GM23338 (cell line): Measurements from ENCODE around the gene EPG5. TPM values are rescaled to one million over a fixed set of nuclear protein-coding genes. Genes with fewer than 3 reads are reported as not detected.

Experiments
- ATAC-seq: fragments of 200-7000 bp; cut with Tn5 transposase; 3 replicates; pipeline ENCODE4 v1.9.1; 2020
- DNase-seq: peaks from one replicate; pipeline ENCODE4 v3.0.0-alpha.2; 2015; ENCODE audit warnings: low spot score
- H2AFZ ChIP-seq: fragments of 200-600 bp; sonication (generic); 2 replicates; pipeline ENCODE4 v1.8.0; 2016; ENCODE audit warnings: antibody characterized with exemption, mild to moderate bottlenecking, moderate library complexity
- H3F3A ChIP-seq: fragments of 200-600 bp; sonication (generic); replicated peaks from 2 replicates; pipeline ENCODE4 v1.8.0; 2017; ENCODE audit warnings: antibody characterized with exemption, mixed run types, low read depth
- H3K27ac ChIP-seq: fragments of 200-600 bp; sonication (generic); 2 replicates; pipeline ENCODE4 v1.6.1; 2016; ENCODE audit warnings: low read depth
- H3K27me3 ChIP-seq: fragments of 200-600 bp; sonication (generic); 2 replicates; pipeline ENCODE4 v1.8.0; 2016; ENCODE audit warnings: mild to moderate bottlenecking, mixed run types, moderate library complexity; ENCODE audit not compliant: insufficient read depth
- H3K36me3 ChIP-seq: fragments of 200-600 bp; sonication (generic); 2 replicates; pipeline ENCODE4 v1.8.0; 2016; ENCODE audit warnings: mild to moderate bottlenecking; ENCODE audit not compliant: insufficient read depth
- H3K4me1 ChIP-seq: fragments of 200-600 bp; sonication (generic); 2 replicates; pipeline ENCODE4 v1.8.0; 2016; ENCODE audit warnings: mild to moderate bottlenecking, moderate library complexity; ENCODE audit not compliant: insufficient read depth
- H3K4me2 ChIP-seq: fragments of 200-600 bp; sonication (generic); 2 replicates; pipeline ENCODE4 v1.7.1; 2017; ENCODE audit warnings: mixed run types
- H3K4me3 ChIP-seq: fragments of 200-600 bp; sonication (generic); 2 replicates; pipeline ENCODE4 v1.6.1; 2016; ENCODE audit warnings: mixed run types
- H3K79me2 ChIP-seq: fragments of 200-600 bp; sonication (generic); replicated peaks from 2 replicates; pipeline ENCODE4 v1.8.0; 2017; ENCODE audit warnings: mild to moderate bottlenecking; ENCODE audit not compliant: insufficient read depth
- H3K9me2 ChIP-seq: fragments of 200-600 bp; sonication (generic); 2 replicates; pipeline ENCODE4 v1.8.0; 2017; ENCODE audit not compliant: insufficient read depth
- H4K20me1 ChIP-seq: fragments of 200-600 bp; sonication (generic); replicated peaks from 2 replicates; pipeline ENCODE4 v1.8.0; 2017; ENCODE audit warnings: mild to moderate bottlenecking; ENCODE audit not compliant: insufficient read depth
- H3K27ac Mint-ChIP-seq: 2 replicates; pipeline ENCODE4 v1.8.0; 2020; ENCODE audit warnings: inconsistent platforms, mild to moderate bottlenecking, moderate library complexity, mixed read lengths
- H3K27me3 Mint-ChIP-seq: 3 replicates; pipeline ENCODE4 v1.8.0; 2022; ENCODE audit warnings: low read depth, mild to moderate bottlenecking, moderate library complexity, mixed read lengths, inconsistent platforms; ENCODE audit not compliant: insufficient read depth, poor library complexity
- H3K36me3 Mint-ChIP-seq: 3 replicates; pipeline ENCODE4 v1.8.0; 2021; ENCODE audit warnings: low read depth, mild to moderate bottlenecking, inconsistent platforms, moderate library complexity, mixed read lengths
- H3K4me1 Mint-ChIP-seq: 3 replicates; pipeline ENCODE4 v1.8.0; 2020; ENCODE audit warnings: mild to moderate bottlenecking, inconsistent platforms, mixed read lengths
- H3K4me3 Mint-ChIP-seq: 3 replicates; pipeline ENCODE4 v1.8.0; 2021; ENCODE audit warnings: moderate library complexity, mild to moderate bottlenecking, inconsistent platforms, mixed read lengths
- H3K9me3 Mint-ChIP-seq: 3 replicates; pipeline ENCODE4 v1.8.0; 2020; ENCODE audit warnings: moderate library complexity, mild to moderate bottlenecking, inconsistent platforms, mixed read lengths
- CREB1 ChIP-seq: fragments of 250-450 bp; sonication (Bioruptor Pico); IDR thresholded peaks from 2 replicates; pipeline ENCODE4 v1.5.0; 2020; ENCODE audit warnings: low read depth, mild to moderate bottlenecking, moderate library complexity
- ETS1 ChIP-seq: IDR thresholded peaks from 2 replicates; pipeline ENCODE4 v1.6.1; 2016; ENCODE audit warnings: antibody characterized with exemption
- EZH2 ChIP-seq: fragments of 200-600 bp; sonication (generic); IDR thresholded peaks from one replicate; pipeline ENCODE4 v1.8.0; 2017; ENCODE audit warnings: antibody characterized with exemption, mild to moderate bottlenecking, low read depth; ENCODE audit not compliant: unreplicated experiment
- EZH2phosphoT487 ChIP-seq: fragments of 200-600 bp; sonication (generic); IDR thresholded peaks from one replicate; pipeline ENCODE4 v1.8.1; 2018; ENCODE audit warnings: antibody characterized with exemption; ENCODE audit not compliant: unreplicated experiment
- JUNB ChIP-seq: IDR thresholded peaks from one replicate; pipeline ENCODE4 v1.6.1; 2016; ENCODE audit warnings: antibody characterized with exemption; ENCODE audit not compliant: unreplicated experiment
- NANOG ChIP-seq: IDR thresholded peaks from 2 replicates; pipeline ENCODE4 v1.6.1; 2016; ENCODE audit warnings: antibody characterized with exemption, borderline replicate concordance
- POLR2AphosphoS5 ChIP-seq: IDR thresholded peaks from 2 replicates; pipeline ENCODE4 v1.6.1; 2016; ENCODE audit warnings: antibody characterized with exemption, low read depth
- REST ChIP-seq: IDR thresholded peaks from one replicate; pipeline ENCODE4 v1.6.1; 2018; ENCODE audit warnings: antibody characterized with exemption; ENCODE audit not compliant: unreplicated experiment
- STAT1 ChIP-seq: IDR thresholded peaks from one replicate; pipeline ENCODE4 v1.6.1; 2016; ENCODE audit warnings: antibody characterized with exemption; ENCODE audit not compliant: unreplicated experiment
- ZNF114 ChIP-seq: fragments of 250-450 bp; sonication (Bioruptor Pico); IDR thresholded peaks from 2 replicates; pipeline ENCODE4 v1.5.0; 2020; ENCODE audit warnings: mild to moderate bottlenecking, moderate library complexity
- ZNF331 ChIP-seq: fragments of 250-450 bp; sonication (Bioruptor Pico); IDR thresholded peaks from 2 replicates; pipeline ENCODE4 v1.5.0; 2020; ENCODE audit warnings: low read depth, mild to moderate bottlenecking, moderate library complexity
- polyA plus RNA-seq: library from polyadenylated mRNA; unstranded; fragments of >200 nt; fragmentation: Nextera tagmentation; extraction: Ambion mirVana; gene quantifications from 2 replicates; pipeline ENCODE4 v1.2.1, GENCODE V29; 2016
- total RNA-seq: library from RNA; depleted of rRNA; stranded (reverse); fragments of >200 nt; shearing (Covaris generic); gene quantifications from 2 replicates; pipeline ENCODE4 v1.2.3, GENCODE V29; 2014
- TF ChIP-seq, protein P1 (sequence below): fragments of 250-450 bp; sonication (Bioruptor Pico); IDR thresholded peaks from 2 replicates; pipeline ENCODE4 v1.5.0; 2020; ENCODE audit warnings: mild to moderate bottlenecking, moderate library complexity
- TF ChIP-seq, protein P2 (sequence below), 2 experiments: fragments of 200-600 bp in 1 of 2; sonication (generic) in 1 of 2; conservative IDR thresholded peaks; 2 replicates each; pipeline versions ENCODE4 v1.5.1 to v1.6.1; 2016 to 2017; ENCODE audit warnings: antibody characterized with exemption in 2 of 2, low read depth in 2 of 2, mild to moderate bottlenecking in 2 of 2, moderate library complexity in 1 of 2

The EPG5 gene
- total and polyA plus RNA-seq, 2 experiments from 2014 or later: 4.1 to 29.2 TPM

DNA sequence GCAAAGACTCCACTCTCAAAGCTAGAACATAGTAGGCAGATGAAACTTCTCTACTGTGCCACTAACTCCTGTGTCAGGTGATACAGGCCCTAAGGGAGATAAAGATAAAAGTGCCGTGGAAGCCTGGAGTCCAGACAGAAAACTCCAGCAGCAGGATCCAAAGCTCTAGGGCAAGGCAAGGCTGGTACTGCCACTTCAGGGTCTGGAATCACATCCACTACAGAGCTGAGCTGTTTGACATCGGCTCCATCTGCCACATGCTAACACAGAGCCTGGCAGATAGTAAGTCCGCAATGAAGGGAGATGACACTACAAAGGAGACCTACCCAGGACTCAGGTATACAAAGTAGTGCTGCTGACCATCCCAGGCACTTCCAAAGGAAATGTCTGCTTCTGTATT is 34.4 kb downstream of the EPG5 start (continued):
- TF ChIP-seq EZH2: no peak
- TF ChIP-seq EZH2phosphoT487: no peak
- TF ChIP-seq CREB1 (CRISPR knock-in tag): no peak

GRCh38 chr18:45930963-45931362 is 36.2 kb downstream of the EPG5 start:
- Mint-ChIP-seq H3K27me3 (no peaks in the 10 kb centered on the region), H3K4me3 (no peak overlapping the region), H3K27ac (no peak overlapping the region), H3K4me1 (no peaks in the 10 kb centered on the region), H3K9me3 (no peaks in the 10 kb centered on the region), H3K36me3 (peaks cover 15% of the 10 kb centered on the region; the same call in 2 of the 3 replicates)
- Histone ChIP-seq H3K4me2 (no peak overlapping the region), H4K20me1 (no peaks in the 10 kb centered on the region; the same call in 1 of the 2 replicates), H3K36me3 (0 out of 2 replicates have a peak, but pooled peaks cover 3% of the 10 kb centered on the region), H3K4me1 (no peaks in the 10 kb centered on the region), H3F3A (no peaks in the 10 kb centered on the region), H3K79me2 (no peaks in the 10 kb centered on the region), H3K27ac (no peak overlapping the region), H2AFZ (no peak overlapping the region), H3K4me3 (no peak overlapping the region), H3K27me3 (no peaks in the 10 kb centered on the region), H3K9me2 (no peaks in the 10 kb centered on the region)
- DNase-seq: no peak
- no peak for ATAC-seq
- TF ChIP-seq, protein P1, sequence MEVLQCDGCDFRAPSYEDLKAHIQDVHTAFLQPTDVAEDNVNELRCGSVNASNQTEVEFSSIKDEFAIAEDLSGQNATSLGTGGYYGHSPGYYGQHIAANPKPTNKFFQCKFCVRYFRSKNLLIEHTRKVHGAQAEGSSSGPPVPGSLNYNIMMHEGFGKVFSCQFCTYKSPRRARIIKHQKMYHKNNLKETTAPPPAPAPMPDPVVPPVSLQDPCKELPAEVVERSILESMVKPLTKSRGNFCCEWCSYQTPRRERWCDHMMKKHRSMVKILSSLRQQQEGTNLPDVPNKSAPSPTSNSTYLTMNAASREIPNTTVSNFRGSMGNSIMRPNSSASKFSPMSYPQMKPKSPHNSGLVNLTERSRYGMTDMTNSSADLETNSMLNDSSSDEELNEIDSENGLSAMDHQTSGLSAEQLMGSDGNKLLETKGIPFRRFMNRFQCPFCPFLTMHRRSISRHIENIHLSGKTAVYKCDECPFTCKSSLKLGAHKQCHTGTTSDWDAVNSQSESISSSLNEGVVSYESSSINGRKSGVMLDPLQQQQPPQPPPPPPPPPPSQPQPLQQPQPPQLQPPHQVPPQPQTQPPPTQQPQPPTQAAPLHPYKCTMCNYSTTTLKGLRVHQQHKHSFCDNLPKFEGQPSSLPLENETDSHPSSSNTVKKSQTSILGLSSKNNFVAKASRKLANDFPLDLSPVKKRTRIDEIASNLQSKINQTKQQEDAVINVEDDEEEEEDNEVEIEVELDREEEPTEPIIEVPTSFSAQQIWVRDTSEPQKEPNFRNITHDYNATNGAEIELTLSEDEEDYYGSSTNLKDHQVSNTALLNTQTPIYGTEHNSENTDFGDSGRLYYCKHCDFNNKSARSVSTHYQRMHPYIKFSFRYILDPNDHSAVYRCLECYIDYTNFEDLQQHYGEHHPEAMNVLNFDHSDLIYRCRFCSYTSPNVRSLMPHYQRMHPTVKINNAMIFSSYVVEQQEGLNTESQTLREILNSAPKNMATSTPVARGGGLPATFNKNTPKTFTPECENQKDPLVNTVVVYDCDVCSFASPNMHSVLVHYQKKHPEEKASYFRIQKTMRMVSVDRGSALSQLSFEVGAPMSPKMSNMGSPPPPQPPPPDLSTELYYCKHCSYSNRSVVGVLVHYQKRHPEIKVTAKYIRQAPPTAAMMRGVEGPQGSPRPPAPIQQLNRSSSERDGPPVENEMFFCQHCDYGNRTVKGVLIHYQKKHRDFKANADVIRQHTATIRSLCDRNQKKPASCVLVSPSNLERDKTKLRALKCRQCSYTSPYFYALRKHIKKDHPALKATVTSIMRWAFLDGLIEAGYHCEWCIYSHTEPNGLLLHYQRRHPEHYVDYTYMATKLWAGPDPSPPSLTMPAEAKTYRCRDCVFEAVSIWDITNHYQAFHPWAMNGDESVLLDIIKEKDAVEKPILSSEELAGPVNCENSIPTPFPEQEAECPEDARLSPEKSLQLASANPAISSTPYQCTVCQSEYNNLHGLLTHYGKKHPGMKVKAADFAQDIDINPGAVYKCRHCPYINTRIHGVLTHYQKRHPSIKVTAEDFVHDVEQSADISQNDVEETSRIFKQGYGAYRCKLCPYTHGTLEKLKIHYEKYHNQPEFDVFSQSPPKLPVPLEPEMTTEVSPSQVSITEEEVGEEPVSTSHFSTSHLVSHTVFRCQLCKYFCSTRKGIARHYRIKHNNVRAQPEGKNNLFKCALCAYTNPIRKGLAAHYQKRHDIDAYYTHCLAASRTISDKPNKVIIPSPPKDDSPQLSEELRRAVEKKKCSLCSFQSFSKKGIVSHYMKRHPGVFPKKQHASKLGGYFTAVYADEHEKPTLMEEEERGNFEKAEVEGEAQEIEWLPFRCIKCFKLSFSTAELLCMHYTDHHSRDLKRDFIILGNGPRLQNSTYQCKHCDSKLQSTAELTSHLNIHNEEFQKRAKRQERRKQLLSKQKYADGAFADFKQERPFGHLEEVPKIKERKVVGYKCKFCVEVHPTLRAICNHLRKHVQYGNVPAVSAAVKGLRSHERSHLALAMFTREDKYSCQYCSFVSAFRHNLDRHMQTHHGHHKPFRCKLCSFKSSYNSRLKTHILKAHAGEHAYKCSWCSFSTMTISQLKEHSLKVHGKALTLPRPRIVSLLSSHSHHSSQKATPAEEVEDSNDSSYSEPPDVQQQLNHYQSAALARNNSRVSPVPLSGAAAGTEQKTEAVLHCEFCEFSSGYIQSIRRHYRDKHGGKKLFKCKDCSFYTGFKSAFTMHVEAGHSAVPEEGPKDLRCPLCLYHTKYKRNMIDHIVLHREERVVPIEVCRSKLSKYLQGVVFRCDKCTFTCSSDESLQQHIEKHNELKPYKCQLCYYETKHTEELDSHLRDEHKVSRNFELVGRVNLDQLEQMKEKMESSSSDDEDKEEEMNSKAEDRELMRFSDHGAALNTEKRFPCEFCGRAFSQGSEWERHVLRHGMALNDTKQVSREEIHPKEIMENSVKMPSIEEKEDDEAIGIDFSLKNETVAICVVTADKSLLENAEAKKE: no peak
- TF ChIP-seq ZNF331 (CRISPR knock-in tag) (no peak), ZNF114 (CRISPR knock-in tag) (no peak), POLR2AphosphoS5 (no peak), CREB1 (CRISPR knock-in tag) (no peak), EZH2 (no peak), EZH2phosphoT487 (no peak), JUNB (no peak), NANOG (no peak), STAT1 (no peak), ETS1 (no peak), REST (no peak)
- TF ChIP-seq, protein P2, sequence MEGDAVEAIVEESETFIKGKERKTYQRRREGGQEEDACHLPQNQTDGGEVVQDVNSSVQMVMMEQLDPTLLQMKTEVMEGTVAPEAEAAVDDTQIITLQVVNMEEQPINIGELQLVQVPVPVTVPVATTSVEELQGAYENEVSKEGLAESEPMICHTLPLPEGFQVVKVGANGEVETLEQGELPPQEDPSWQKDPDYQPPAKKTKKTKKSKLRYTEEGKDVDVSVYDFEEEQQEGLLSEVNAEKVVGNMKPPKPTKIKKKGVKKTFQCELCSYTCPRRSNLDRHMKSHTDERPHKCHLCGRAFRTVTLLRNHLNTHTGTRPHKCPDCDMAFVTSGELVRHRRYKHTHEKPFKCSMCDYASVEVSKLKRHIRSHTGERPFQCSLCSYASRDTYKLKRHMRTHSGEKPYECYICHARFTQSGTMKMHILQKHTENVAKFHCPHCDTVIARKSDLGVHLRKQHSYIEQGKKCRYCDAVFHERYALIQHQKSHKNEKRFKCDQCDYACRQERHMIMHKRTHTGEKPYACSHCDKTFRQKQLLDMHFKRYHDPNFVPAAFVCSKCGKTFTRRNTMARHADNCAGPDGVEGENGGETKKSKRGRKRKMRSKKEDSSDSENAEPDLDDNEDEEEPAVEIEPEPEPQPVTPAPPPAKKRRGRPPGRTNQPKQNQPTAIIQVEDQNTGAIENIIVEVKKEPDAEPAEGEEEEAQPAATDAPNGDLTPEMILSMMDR (conservative IDR thresholded peaks at IDR 0.05; ENCODE audit: low read depth in 2 of 2): no peak
